DND-41 (cell line): ENCODE measurements around the gene PCA3.

Experiments
- EZH2 ChIP-seq: IDR thresholded peaks from 3 replicates; pipeline ENCODE4 v1.6.1; 2012; ENCODE audit warnings: borderline replicate concordance, low read depth, mild to moderate bottlenecking, moderate library complexity, low read length, inconsistent platforms; ENCODE audit not compliant: severe bottlenecking
- TF ChIP-seq, protein P1 (sequence below): IDR thresholded peaks from 2 replicates; pipeline ENCODE4 v1.5.1; 2012; ENCODE audit warnings: borderline replicate concordance, low read length, moderate library complexity, mild to moderate bottlenecking; ENCODE audit not compliant: poor library complexity, severe bottlenecking; ENCODE audit errors: extremely low read depth

DNA sequence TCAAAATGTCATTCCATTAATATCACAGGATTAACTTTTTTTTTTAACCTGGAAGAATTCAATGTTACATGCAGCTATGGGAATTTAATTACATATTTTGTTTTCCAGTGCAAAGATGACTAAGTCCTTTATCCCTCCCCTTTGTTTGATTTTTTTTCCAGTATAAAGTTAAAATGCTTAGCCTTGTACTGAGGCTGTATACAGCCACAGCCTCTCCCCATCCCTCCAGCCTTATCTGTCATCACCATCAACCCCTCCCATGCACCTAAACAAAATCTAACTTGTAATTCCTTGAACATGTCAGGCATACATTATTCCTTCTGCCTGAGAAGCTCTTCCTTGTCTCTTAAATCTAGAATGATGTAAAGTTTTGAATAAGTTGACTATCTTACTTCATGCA lies 20.6 kb downstream of the PCA3 start:
- TF ChIP-seq, protein P1, sequence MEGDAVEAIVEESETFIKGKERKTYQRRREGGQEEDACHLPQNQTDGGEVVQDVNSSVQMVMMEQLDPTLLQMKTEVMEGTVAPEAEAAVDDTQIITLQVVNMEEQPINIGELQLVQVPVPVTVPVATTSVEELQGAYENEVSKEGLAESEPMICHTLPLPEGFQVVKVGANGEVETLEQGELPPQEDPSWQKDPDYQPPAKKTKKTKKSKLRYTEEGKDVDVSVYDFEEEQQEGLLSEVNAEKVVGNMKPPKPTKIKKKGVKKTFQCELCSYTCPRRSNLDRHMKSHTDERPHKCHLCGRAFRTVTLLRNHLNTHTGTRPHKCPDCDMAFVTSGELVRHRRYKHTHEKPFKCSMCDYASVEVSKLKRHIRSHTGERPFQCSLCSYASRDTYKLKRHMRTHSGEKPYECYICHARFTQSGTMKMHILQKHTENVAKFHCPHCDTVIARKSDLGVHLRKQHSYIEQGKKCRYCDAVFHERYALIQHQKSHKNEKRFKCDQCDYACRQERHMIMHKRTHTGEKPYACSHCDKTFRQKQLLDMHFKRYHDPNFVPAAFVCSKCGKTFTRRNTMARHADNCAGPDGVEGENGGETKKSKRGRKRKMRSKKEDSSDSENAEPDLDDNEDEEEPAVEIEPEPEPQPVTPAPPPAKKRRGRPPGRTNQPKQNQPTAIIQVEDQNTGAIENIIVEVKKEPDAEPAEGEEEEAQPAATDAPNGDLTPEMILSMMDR, result no peak
- no peak for TF ChIP-seq EZH2
